ENCODE measurements around the gene ETV6.

The ETV6 gene

DNA sequence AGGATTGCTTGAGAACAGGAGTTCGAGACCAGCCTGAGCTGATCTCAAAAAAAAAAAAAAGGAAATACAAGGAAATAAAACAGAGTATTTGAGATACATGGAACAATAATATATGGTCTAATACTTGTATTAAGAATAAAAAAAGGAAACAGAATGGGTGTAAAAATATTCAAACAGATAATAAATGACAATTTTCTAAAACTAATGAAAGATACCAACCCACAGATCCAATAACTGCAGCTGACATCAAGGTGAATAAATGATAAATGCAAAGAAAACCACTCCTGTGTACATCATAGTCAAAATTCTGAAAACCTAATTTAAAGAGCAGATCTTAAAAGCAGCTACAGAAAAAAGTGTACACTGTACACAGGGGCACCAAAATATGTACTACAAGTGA, 4.1 kb upstream of the ETV6 start:
- no peak for DNase-seq (ENCODE audit: low read depth)

DNA sequence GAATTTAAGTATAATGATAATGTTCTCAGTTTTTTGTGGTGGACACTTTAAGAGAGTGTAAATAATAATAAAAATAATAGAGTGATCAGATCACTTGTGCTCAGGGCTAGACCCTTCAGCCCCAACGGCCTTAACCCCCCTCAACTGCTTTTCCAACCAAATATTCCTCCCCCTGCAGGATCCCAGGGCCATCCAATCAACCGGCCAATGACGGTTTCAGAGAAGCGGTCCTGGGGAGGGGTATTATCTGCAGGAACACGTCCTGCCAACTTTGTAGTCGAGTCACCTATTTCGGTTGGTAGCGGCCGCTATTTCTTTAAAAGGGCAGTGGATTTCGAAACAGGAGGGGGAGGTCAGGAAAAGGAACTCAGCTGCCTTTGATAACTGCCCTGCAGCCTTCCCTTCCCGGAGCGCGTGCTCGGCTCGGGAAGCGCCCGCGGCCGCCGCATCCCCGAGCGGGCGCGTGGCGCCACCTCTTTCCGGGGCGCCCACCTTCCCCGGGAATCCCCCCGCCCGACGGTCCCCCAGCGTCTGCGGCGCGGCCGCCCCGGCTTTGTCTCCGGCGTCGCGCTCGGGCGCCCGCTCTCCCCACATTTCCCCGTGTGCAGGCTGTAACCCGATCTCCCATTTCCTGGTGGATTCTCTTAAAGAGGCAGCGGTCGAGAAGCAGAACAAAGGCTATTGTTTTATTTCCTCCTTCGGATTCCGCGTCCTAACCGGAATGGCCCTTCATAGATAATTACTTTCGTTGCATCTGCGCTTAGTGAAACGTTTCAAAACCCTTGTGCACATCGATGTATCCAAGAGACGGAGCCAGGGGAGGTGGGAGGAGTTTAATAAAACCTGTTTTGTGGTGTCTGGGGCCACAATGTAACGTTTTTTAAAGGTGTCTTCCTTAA, 711 bp upstream of the ETV6 start:
- peak; percentile 79 for DNase-seq (ENCODE audit: low read depth)

DNA sequence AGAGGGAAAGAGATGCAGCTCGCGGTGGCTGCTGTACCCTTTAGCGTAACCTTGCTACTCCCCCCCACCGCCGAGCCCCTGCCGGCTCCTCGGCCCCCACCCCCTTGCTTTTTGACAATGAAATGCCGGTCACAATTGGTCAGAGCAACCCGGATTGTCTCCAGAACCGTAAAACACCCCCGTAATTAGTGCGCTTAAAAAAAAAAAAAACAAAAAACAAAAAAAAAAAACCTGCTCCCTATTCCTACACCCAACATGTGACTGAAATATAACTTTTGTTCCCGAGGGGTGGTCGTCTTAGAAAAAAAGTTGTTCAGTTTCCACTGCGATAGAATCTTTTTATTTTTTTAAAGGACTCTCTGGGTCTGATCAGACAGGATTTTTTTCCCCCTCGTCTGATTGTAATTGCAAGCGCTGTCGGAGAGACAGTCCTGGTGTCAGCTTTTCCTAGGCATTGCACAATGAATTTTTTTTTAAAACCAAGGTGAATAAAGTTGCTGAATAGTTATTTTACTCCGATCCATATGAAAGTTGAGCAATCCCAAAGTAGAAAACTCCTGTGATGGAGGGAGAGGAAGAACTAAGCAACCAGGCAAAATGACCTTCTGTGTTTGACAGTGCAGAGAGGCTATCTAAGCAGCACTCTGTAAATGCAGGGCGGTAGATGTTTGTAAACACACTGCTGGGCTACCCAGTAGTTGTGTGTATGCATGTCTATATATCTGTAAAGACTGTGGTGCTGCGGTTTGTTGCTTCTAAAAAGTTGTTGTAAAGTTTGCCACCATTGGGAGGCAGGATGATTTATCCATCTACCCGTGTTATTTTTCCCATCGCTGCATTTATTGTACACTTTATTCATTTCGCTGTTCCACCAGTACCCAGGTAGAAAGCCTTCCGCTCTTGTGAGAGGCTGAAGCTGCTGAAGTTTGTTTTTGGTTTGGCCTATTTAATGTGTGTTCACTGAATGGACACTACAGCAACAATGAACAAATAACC, 1.1 kb downstream of the ETV6 start:
- peak; percentile 20 for DNase-seq (ENCODE audit: low read depth)

DNA sequence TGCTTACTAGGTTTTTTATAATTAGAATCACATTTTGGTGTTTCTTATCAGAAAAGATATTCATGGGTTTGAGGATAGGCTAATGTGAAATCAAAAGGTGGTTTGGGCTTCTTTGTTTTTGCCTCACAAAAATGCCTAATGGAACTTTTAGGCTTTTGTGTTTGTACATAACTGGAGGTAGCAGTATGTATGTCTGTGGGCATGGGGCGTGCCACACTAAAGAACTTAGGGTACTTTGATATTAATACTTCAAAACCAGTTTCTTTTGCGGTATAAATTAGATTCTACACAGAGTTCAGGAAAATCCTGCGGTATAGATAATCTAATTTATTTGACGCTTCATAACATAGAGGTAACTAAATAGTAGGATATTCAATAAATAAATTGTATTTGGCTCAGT, 1.9 kb downstream of the ETV6 start:
- no peak for DNase-seq (ENCODE audit: low read depth)

DNA sequence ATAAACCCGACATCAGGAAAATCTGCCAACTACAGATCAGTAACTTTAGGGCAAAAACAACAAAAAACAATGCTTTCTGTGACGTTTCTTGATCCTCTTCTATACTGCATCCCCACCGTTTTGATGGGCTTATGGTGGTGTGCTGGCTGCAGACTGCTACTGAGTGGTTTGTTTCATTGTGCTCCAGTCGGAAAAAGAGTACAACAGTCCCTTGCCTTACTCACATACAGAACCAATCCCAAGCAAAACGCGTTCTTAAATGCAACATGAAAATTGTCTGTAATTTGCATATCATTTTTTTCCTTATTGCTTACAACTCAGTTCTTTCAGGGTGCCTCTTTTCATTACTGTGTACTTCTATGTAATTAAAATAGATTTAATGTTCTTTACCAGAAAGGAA, 2.3 kb downstream of the ETV6 start:
- DNase-seq (ENCODE audit: low read depth): no peak

DNA sequence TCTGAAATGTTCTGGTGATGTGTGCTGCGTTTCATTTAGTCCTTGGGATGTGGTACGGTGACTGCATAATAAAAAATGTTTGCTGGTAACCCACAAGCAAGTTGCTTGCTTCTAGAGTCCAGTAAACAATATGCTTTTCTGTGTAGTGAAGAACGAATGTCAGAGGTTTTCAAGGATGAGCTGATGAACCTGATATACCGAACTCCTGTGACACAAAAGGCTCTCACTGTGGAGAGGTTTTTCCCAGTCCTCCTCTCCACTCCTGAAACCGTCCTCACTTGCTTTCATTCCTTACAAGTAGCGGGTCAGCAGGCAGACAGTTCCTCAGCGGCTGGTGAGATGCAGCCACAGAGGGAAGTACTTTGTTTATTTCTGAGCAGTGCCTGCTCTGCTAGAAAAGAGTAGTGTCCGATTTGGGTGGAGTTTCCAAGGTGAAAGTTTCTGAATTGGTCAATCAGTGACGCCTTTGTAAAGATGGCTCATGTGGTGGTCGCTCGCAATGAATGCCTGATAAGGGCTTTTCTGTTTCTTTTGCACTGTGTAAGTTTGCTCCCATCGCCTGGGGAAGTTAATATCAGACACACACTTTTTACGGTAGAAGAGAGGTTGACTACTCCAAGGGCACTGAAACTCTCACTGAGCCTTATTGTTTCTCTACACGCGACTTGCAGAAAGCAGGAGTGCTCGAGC, 3.0 kb downstream of the ETV6 start:
- peak; percentile 59 for DNase-seq (ENCODE audit: low read depth)

DNA sequence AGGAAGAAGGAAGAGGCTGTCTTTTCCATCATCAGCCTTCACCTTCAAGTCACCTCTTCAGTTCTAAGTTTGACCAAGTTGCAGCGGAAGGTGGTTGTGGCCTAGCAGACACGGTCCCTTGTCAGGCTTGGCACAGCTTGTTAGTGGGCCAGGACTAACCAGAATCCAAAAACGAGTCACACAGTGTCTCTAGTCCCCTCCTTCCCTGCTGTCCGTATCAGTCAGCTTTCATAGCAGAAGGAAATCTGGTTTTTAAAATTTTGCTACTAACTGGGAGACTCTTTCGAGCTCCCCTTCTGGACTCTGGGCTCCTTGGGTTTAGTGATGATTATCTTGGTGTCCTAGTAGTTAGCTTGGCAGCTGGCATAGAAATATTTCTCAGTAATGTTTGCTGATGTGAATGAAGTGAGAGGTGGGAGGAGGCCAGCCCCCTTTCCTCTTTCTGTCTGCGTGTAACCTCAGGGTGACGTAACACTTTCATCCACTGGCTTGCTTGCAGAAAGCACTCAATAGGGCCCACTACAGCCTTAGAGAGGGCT, 3.8 kb downstream of the ETV6 start:
- no peak for DNase-seq (ENCODE audit: low read depth)

DNA sequence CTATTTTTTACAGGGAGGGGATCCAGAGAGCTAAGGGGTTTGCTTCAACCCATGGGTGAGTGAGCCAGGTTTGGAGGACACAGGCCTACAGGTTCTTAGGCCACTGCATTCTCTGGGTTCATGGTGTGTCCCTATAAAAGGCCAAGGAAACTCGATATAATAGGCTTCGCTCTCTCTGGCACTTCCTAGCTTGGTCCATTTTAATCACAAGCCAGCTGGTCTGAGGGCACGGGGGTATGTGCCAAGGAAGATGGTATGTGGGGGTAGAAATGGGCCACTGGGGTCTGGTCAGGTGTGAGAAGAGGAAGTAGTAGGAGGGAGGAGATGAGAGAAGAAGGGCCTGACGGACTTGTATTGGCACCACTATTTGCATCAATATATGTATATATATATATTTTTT, 4.9 kb downstream of the ETV6 start:
- DNase-seq (ENCODE audit: low read depth): no peak

DNA sequence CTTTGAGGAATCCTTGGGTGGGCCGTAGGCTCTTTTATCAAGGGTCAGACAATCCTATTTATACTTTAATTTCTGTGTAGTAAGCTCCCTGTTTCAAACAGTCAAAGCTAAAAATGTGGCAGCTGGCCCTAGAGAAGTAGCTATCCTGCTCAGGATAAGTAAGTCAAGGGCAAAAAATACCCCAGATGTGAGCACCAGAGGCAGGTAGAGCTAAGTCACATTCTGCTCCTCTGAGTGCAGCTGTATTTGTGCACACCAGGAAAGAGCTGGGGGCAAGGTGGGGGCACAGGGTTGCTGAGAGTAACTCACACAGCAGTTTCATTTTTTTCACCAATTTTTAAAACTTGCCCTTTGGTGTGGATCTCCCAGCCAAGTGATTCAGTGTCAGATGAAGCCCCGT, 5.3 kb downstream of the ETV6 start:
- DNase-seq (ENCODE audit: low read depth): no peak

DNA sequence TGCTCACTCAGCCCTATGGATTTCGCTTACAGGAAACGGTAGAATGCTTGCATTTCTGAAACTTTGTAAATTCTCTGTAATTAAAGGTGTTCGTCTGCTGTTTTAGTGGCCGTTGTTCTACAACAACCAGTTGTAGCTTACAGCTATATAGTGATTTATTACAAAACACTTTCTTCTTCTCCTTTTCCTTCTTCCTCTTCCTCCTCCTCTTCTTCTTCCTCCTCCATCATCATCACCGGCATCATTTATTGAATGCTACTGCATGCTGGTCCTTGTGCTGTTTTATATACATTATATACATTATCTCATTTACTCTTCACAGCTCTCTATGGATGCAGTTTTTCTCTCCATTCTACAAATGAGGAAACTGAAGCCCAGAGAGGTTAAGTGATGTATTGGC, 6.4 kb downstream of the ETV6 start:
- DNase-seq (ENCODE audit: low read depth): no peak

DNA sequence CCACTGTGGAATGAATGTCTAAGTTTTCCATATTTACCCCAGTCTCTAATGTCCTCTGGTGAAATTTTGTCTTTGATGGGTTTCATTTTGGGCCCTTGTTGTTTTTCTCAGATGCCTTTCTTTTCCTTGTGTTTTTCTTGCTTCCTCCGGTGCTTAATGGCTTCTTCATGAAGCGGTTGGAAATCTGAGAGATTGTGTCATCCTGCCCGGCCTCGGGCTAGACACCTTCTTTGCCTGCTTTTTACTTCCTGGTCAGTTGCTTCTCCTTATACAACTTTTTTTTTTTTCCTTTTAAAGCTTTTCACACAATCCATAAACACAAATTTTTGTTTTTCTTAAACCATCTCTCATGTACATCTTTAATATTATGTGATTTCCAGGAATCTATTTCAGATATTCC, 7.1 kb downstream of the ETV6 start:
- DNase-seq (ENCODE audit: low read depth): no peak

DNA sequence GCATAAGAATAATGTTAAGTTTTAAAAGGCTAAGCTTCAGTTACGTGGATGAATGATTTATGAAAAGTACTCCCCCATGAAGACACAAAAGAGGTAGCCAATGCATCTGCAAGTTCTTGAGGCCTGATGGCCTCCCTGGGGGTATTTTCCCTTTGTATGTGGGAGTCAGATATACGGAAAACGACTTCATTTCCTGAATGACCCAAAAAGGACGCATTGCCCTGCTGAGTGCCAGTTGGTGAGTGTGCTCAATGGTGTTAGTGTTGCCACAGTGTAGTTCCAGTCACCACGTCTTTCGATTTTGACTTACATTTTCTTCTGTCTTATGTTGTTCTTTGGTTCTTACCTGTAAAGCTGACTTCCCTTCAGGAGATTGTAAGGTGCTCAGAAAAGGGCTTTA, 8.0 kb downstream of the ETV6 start:
- DNase-seq (ENCODE audit: low read depth): no peak

DNA sequence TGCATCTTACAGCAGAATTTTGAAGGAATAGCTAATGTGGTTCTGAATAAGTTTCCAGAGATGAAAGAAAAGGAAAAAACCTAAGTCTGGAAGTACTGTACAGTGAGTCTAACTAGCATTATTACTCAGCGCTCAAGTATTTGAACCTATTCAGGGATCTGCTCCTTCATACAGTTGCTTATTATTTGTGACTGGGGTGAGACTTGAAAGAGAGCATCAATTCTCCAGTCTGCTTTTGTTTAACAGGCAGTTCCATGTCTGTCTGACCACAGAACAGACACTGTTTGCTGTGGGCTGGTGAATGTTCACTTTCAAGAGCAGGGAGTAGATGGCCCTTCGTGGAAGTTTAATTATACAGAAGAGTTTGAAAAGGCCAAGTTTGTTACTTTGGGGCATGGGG, 9.3 kb downstream of the ETV6 start:
- peak; percentile 24 for DNase-seq (ENCODE audit: low read depth)

DNA sequence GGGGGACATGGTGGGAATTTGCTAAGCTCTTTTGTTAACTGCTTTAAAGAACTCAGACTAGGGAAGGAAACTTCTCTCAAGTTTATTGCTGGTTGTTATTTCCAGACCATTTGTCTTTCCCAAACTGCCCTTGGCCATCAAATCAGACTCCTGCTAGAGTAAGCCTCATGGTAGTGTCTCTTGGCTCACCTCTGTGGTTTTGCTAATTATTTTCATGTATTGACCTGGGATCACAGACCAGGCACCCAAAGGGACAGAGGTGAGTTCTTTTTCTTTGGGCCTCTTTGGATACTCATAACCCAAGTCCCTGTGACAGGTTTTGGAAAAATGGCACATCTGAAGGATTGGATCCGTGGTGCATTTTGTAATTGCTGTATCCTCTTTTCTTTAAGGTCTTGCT, 11.2 kb downstream of the ETV6 start:
- DNase-seq (ENCODE audit: low read depth): no peak

DNA sequence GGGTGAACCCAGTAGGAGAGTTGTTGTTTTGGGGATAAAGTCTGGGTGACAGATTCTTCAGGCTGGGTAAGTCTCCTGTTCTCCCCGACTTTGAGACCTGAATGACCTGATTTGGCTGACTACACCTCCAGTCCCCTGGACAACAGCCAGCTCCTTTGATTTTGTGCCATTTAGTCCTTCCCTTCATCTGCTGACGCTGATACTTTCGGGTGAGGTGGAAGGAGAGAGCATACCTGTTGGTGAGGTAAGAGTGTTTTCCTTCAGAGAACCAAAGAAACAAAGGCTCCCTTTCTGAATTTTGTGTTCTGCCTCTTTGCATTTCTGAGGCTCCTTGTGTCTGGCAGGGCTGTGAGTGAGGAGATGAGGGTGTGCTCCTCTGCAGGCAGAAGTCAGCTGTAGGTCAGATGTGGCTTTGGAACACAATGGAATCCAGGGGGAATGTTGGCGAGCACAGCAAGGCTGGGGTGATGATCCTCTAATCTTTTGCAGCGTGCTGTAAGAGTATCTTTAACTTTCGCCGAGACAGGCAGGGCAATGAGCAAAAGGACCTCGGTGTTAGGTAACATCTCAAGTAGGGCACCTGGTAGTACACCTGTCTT, 12.1 kb downstream of the ETV6 start:
- DNase-seq (ENCODE audit: low read depth): no peak

DNA sequence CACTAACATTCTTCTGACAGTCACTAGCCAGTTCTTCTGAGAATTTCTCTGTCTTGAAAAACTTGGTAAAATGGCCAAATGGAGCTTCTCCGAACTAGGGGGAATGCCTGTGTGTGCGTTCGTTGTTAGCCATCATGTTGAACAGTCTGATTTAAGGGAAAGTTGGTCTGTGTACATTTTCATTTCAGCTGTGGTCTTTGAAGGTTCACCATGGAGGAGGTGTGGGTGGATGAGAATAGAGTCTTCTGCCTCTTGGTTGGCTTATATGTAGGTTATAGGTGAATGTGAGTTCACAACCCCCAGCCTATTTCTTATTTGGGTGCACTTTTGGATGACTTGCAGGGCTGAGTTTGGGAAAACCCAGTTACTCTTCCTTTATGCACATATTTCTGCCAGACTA, 12.9 kb downstream of the ETV6 start:
- DNase-seq (ENCODE audit: low read depth): no peak

DNA sequence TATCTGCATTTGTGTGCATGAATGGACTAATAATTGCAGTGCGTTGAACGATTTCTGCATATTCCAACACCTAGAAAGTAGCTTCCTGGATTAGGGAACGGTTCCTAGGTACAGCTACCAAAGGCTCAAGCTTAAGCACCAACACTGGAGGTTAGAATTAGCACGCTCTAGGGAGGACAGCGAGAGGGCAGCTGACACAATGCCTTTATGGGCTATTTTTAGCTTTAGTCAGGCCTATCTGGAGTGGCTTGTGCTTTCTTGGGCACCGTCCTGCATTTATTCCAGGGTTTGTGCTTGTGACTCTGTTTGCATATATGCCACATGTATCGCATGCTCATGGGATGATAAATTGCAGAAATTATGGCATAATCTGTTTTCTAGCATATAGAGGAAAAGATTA, 13.7 kb downstream of the ETV6 start:
- DNase-seq (ENCODE audit: low read depth): no peak

DNA sequence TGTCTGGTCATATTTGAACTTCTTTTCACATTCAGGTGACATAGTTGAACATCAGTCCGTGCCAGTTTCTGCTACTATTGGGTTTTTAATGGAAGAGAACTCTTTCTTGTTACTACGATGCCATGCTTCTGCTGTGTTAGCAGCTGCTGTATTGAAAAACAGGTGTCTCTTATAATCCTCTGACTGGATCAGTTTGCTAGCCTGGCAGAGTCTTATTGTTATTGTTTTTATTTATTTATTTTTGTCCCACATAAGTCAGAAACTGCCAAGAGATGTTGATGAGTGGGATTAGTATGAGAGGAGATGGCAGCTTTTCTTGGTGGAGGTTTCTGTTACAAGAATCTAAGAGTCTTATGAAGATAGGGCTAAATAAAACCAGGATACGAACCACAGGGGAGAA, 14.6 kb downstream of the ETV6 start:
- DNase-seq (ENCODE audit: low read depth): no peak

DNA sequence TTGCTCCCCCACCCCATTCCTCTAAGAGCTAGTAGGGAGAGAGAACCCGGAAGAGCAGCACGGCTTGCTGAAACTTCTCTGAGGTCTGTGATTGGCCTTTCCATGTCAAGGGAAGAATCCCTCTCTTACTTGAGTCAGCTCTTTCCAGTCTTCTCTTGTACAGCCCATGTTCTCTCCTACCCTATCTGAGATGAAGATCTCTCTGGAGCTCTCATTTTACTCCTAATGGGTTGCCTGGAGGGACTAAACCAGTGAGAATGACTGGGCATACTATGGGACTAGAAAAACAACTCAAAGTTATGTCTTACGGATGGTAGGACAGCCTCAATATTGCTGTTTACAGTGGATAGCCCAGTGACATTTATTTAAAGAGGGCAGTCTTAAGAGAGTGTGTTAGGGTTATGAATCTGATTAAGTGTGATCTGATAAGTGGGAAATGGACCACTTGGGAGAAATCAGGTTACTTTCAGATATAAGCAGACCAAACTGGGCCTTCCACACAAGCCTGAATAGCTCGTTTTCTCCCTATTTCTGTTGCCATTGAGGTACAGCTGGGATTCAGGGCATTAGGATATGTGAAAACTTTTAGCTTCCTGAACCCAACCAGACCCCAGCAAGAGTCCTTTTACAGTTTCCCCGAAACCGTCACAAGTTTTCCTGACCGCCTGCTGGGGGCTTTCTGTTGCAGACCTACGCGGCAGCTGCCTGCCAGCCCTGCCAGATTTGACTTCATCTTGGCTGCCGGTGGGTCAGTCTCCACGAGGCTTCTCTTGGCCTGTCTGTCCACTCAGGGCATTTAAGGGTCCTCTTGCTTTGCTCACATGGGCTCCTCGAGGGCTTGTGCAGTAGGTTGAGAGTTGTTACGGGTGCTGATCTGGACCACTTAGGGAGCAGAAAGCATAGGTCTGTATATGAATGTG, 16.9 kb downstream of the ETV6 start:
- DNase-seq (ENCODE audit: low read depth): no peak

DNA sequence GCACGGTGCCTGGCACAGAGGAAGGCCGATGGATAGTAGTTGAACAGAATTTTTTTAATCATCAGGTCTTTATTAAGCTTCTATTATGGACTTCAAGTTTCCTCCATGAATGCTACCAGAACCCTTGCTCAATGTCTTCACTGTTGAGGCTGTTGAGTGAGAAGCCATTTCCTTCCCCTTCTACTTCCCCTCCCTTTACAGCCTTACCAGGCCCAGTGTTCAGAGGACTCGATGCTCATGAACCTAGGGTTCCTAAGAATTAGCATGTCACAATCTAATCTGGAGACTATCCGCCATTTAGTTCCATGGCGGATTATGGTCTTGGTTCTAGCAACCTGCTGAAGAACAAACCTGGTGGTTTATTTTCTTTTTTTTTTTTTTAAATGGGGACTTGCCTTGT, 17.7 kb downstream of the ETV6 start:
- DNase-seq (ENCODE audit: low read depth): no peak

DNA sequence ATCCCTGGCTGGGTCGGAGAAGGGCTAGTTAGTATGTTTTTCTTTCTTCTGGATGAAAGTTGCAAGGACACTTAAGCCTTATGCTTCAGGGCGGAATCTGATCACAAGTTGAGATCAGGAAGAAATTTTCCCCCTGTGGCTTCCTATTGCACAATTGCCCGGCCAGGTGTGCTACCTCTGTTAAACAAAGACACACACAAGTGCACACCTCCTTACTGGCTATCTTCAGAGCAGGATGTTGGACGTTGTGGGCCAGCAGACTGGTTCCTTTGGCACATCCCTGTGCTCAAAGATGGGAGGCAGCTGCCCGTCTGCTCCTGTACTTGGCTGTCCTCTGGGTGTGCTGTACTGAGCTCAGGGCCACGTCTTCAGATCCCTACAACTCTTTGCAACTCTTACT, 19.1 kb downstream of the ETV6 start:
- DNase-seq (ENCODE audit: low read depth): no peak

All from fibroblast of gingiva (primary cell).